GM23338 (cell line): Measurements from ENCODE around the gene SSB. TPM values are rescaled to one million over a fixed set of nuclear protein-coding genes. Genes with fewer than 3 reads are reported as not detected.

Experiments used
- ATAC-seq: fragments of 200-7000 bp; cut with Tn5 transposase; 3 replicates; pipeline ENCODE4 v1.9.1; 2020
- DNase-seq: peaks from one replicate; pipeline ENCODE4 v3.0.0-alpha.2; 2015; ENCODE audit warnings: low spot score
- H2AFZ ChIP-seq: fragments of 200-600 bp; sonication (generic); 2 replicates; pipeline ENCODE4 v1.8.0; 2016; ENCODE audit warnings: antibody characterized with exemption, mild to moderate bottlenecking, moderate library complexity
- H3F3A ChIP-seq: fragments of 200-600 bp; sonication (generic); replicated peaks from 2 replicates; pipeline ENCODE4 v1.8.0; 2017; ENCODE audit warnings: antibody characterized with exemption, mixed run types, low read depth
- H3K27ac ChIP-seq: fragments of 200-600 bp; sonication (generic); 2 replicates; pipeline ENCODE4 v1.6.1; 2016; ENCODE audit warnings: low read depth
- H3K27me3 ChIP-seq: fragments of 200-600 bp; sonication (generic); 2 replicates; pipeline ENCODE4 v1.8.0; 2016; ENCODE audit warnings: mild to moderate bottlenecking, mixed run types, moderate library complexity; ENCODE audit not compliant: insufficient read depth
- H3K36me3 ChIP-seq: fragments of 200-600 bp; sonication (generic); 2 replicates; pipeline ENCODE4 v1.8.0; 2016; ENCODE audit warnings: mild to moderate bottlenecking; ENCODE audit not compliant: insufficient read depth
- H3K4me1 ChIP-seq: fragments of 200-600 bp; sonication (generic); 2 replicates; pipeline ENCODE4 v1.8.0; 2016; ENCODE audit warnings: mild to moderate bottlenecking, moderate library complexity; ENCODE audit not compliant: insufficient read depth
- H3K4me2 ChIP-seq: fragments of 200-600 bp; sonication (generic); 2 replicates; pipeline ENCODE4 v1.7.1; 2017; ENCODE audit warnings: mixed run types
- H3K4me3 ChIP-seq: fragments of 200-600 bp; sonication (generic); 2 replicates; pipeline ENCODE4 v1.6.1; 2016; ENCODE audit warnings: mixed run types
- H3K79me2 ChIP-seq: fragments of 200-600 bp; sonication (generic); replicated peaks from 2 replicates; pipeline ENCODE4 v1.8.0; 2017; ENCODE audit warnings: mild to moderate bottlenecking; ENCODE audit not compliant: insufficient read depth
- H3K9me2 ChIP-seq: fragments of 200-600 bp; sonication (generic); 2 replicates; pipeline ENCODE4 v1.8.0; 2017; ENCODE audit not compliant: insufficient read depth
- H4K20me1 ChIP-seq: fragments of 200-600 bp; sonication (generic); replicated peaks from 2 replicates; pipeline ENCODE4 v1.8.0; 2017; ENCODE audit warnings: mild to moderate bottlenecking; ENCODE audit not compliant: insufficient read depth
- H3K27ac Mint-ChIP-seq: 2 replicates; pipeline ENCODE4 v1.8.0; 2020; ENCODE audit warnings: inconsistent platforms, mild to moderate bottlenecking, moderate library complexity, mixed read lengths
- H3K27me3 Mint-ChIP-seq: 3 replicates; pipeline ENCODE4 v1.8.0; 2022; ENCODE audit warnings: low read depth, mild to moderate bottlenecking, moderate library complexity, mixed read lengths, inconsistent platforms; ENCODE audit not compliant: insufficient read depth, poor library complexity
- H3K36me3 Mint-ChIP-seq: 3 replicates; pipeline ENCODE4 v1.8.0; 2021; ENCODE audit warnings: low read depth, mild to moderate bottlenecking, inconsistent platforms, moderate library complexity, mixed read lengths
- H3K4me1 Mint-ChIP-seq: 3 replicates; pipeline ENCODE4 v1.8.0; 2020; ENCODE audit warnings: mild to moderate bottlenecking, inconsistent platforms, mixed read lengths
- H3K4me3 Mint-ChIP-seq: 3 replicates; pipeline ENCODE4 v1.8.0; 2021; ENCODE audit warnings: moderate library complexity, mild to moderate bottlenecking, inconsistent platforms, mixed read lengths
- H3K9me3 Mint-ChIP-seq: 3 replicates; pipeline ENCODE4 v1.8.0; 2020; ENCODE audit warnings: moderate library complexity, mild to moderate bottlenecking, inconsistent platforms, mixed read lengths
- CREB1 ChIP-seq: fragments of 250-450 bp; sonication (Bioruptor Pico); IDR thresholded peaks from 2 replicates; pipeline ENCODE4 v1.5.0; 2020; ENCODE audit warnings: low read depth, mild to moderate bottlenecking, moderate library complexity
- EZH2 ChIP-seq: fragments of 200-600 bp; sonication (generic); IDR thresholded peaks from one replicate; pipeline ENCODE4 v1.8.0; 2017; ENCODE audit warnings: antibody characterized with exemption, mild to moderate bottlenecking, low read depth; ENCODE audit not compliant: unreplicated experiment
- EZH2phosphoT487 ChIP-seq: fragments of 200-600 bp; sonication (generic); IDR thresholded peaks from one replicate; pipeline ENCODE4 v1.8.1; 2018; ENCODE audit warnings: antibody characterized with exemption; ENCODE audit not compliant: unreplicated experiment
- JUNB ChIP-seq: IDR thresholded peaks from one replicate; pipeline ENCODE4 v1.6.1; 2016; ENCODE audit warnings: antibody characterized with exemption; ENCODE audit not compliant: unreplicated experiment
- NANOG ChIP-seq: IDR thresholded peaks from 2 replicates; pipeline ENCODE4 v1.6.1; 2016; ENCODE audit warnings: antibody characterized with exemption, borderline replicate concordance
- POLR2AphosphoS5 ChIP-seq: IDR thresholded peaks from 2 replicates; pipeline ENCODE4 v1.6.1; 2016; ENCODE audit warnings: antibody characterized with exemption, low read depth
- STAT1 ChIP-seq: IDR thresholded peaks from one replicate; pipeline ENCODE4 v1.6.1; 2016; ENCODE audit warnings: antibody characterized with exemption; ENCODE audit not compliant: unreplicated experiment
- ZNF114 ChIP-seq: fragments of 250-450 bp; sonication (Bioruptor Pico); IDR thresholded peaks from 2 replicates; pipeline ENCODE4 v1.5.0; 2020; ENCODE audit warnings: mild to moderate bottlenecking, moderate library complexity
- ZNF331 ChIP-seq: fragments of 250-450 bp; sonication (Bioruptor Pico); IDR thresholded peaks from 2 replicates; pipeline ENCODE4 v1.5.0; 2020; ENCODE audit warnings: low read depth, mild to moderate bottlenecking, moderate library complexity
- polyA plus RNA-seq: library from polyadenylated mRNA; unstranded; fragments of >200 nt; fragmentation: Nextera tagmentation; extraction: Ambion mirVana; gene quantifications from 2 replicates; pipeline ENCODE4 v1.2.1, GENCODE V29; 2016
- total RNA-seq: library from RNA; depleted of rRNA; stranded (reverse); fragments of >200 nt; shearing (Covaris generic); gene quantifications from 2 replicates; pipeline ENCODE4 v1.2.3, GENCODE V29; 2014
- TF ChIP-seq, protein P1 (sequence below): IDR thresholded peaks from one replicate; pipeline ENCODE4 v1.6.1; 2018; ENCODE audit warnings: antibody characterized with exemption; ENCODE audit not compliant: unreplicated experiment
- TF ChIP-seq, protein P2 (sequence below): IDR thresholded peaks from 2 replicates; pipeline ENCODE4 v1.6.1; 2016; ENCODE audit warnings: antibody characterized with exemption
- TF ChIP-seq, protein P3 (sequence below), 2 experiments: fragments of 200-600 bp in 1 of 2; sonication (generic) in 1 of 2; conservative IDR thresholded peaks; 2 replicates each; pipeline versions ENCODE4 v1.5.1 to v1.6.1; 2016 to 2017; ENCODE audit warnings: antibody characterized with exemption in 2 of 2, low read depth in 2 of 2, mild to moderate bottlenecking in 2 of 2, moderate library complexity in 1 of 2

The SSB gene
- total and polyA plus RNA-seq, 2 experiments from 2014 or later = 246 to 1,104 TPM

DNA sequence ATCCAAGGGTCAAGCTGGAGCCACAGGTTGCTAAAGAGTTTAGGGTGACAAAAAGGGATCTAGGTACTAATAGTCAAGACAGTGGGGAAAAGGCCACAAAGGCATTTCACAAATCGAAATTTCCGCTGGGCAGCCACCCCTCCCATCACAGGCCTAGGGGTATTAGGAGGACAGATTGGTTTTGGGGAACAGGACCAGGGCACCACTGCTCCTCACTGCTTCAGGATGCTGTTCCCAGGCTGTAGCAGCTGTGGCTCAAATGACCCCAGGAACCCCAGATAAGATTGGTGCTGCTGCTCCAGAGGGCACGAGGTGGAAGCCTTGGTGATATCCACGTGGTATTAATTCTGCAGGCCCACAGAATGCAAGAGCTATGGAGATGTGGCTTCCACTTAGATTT is 42.3 kb upstream of the SSB start:
- H3K27ac Mint-ChIP-seq = no peak overlapping the region
- no peak for DNase-seq
- Histone ChIP-seq H3K36me3 (peaks cover 2% of the 10 kb centered on the region; the same call in 1 of the 2 replicates), H3K27me3 (no peaks in the 10 kb centered on the region), H3K9me2 (no peaks in the 10 kb centered on the region), H4K20me1 (peaks cover 7% of the 10 kb centered on the region), H3F3A (no peaks in the 10 kb centered on the region), H3K4me1 (no peaks in the 10 kb centered on the region), H3K79me2 (no peaks in the 10 kb centered on the region), H3K27ac (no peak overlapping the region), H2AFZ (no peak overlapping the region), H3K4me3 (no peak overlapping the region), H3K4me2 (no peak overlapping the region)
- H3K9me3 Mint-ChIP-seq = peaks cover 17% of the 10 kb centered on the region
- TF ChIP-seq, protein P1, sequence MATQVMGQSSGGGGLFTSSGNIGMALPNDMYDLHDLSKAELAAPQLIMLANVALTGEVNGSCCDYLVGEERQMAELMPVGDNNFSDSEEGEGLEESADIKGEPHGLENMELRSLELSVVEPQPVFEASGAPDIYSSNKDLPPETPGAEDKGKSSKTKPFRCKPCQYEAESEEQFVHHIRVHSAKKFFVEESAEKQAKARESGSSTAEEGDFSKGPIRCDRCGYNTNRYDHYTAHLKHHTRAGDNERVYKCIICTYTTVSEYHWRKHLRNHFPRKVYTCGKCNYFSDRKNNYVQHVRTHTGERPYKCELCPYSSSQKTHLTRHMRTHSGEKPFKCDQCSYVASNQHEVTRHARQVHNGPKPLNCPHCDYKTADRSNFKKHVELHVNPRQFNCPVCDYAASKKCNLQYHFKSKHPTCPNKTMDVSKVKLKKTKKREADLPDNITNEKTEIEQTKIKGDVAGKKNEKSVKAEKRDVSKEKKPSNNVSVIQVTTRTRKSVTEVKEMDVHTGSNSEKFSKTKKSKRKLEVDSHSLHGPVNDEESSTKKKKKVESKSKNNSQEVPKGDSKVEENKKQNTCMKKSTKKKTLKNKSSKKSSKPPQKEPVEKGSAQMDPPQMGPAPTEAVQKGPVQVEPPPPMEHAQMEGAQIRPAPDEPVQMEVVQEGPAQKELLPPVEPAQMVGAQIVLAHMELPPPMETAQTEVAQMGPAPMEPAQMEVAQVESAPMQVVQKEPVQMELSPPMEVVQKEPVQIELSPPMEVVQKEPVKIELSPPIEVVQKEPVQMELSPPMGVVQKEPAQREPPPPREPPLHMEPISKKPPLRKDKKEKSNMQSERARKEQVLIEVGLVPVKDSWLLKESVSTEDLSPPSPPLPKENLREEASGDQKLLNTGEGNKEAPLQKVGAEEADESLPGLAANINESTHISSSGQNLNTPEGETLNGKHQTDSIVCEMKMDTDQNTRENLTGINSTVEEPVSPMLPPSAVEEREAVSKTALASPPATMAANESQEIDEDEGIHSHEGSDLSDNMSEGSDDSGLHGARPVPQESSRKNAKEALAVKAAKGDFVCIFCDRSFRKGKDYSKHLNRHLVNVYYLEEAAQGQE = no peak
- TF ChIP-seq STAT1 = no peak
- peaks cover 9% of the 10 kb centered on the region for H3K27me3 Mint-ChIP-seq
- H3K4me1 Mint-ChIP-seq = peaks cover 5% of the 10 kb centered on the region; the same call in 2 of the 3 replicates
- H3K4me3 Mint-ChIP-seq = no peak overlapping the region
- peaks cover 31% of the 10 kb centered on the region for H3K36me3 Mint-ChIP-seq
- no peak for ATAC-seq

DNA sequence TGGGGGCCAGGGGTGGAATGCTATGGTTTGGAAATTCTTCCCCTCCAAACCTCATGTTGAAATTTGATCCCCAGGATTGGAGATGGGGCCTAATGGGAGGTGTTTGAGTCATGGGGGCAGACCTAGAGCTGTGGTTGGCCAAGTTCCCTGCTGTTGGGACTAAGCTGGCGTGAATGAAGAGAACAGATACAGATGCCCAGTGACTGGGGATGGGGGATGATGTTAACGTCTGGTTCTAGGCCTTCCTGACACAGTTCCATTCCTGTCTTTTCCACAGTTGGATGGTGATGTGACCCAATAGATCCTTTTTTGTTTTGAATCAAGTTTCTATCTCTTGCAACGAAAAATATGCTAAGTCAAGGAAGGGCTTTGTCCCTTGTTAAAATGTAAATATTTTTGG is 41.3 kb upstream of the SSB start:
- no peak overlapping the region for H3K4me2 ChIP-seq
- H3K4me3 ChIP-seq = no peak overlapping the region
- H3K4me1 ChIP-seq = no peaks in the 10 kb centered on the region
- ATAC-seq (no peak; the same call in 2 of the 3 replicates), DNase-seq (no peak)
- peaks cover 17% of the 10 kb centered on the region for H3K9me3 Mint-ChIP-seq
- H3K36me3 Mint-ChIP-seq = peaks cover 31% of the 10 kb centered on the region
- no peaks in the 10 kb centered on the region for H3F3A ChIP-seq
- no peak overlapping the region for H3K27ac ChIP-seq
- H3K9me2 ChIP-seq = no peaks in the 10 kb centered on the region
- no peaks in the 10 kb centered on the region for H3K36me3 ChIP-seq
- no peaks in the 10 kb centered on the region for H3K27me3 ChIP-seq
- no peak overlapping the region for H2AFZ ChIP-seq
- H3K27ac Mint-ChIP-seq = no peak overlapping the region
- no peaks in the 10 kb centered on the region for H3K79me2 ChIP-seq
- peaks cover 5% of the 10 kb centered on the region; the same call in 2 of the 3 replicates for H3K4me1 Mint-ChIP-seq
- no peak overlapping the region for H3K4me3 Mint-ChIP-seq
- peaks cover 3% of the 10 kb centered on the region for H4K20me1 ChIP-seq
- H3K27me3 Mint-ChIP-seq = peaks cover 9% of the 10 kb centered on the region
- TF ChIP-seq ZNF331 (CRISPR knock-in tag) = no peak
- TF ChIP-seq JUNB = no peak
- no peak for TF ChIP-seq CREB1 (CRISPR knock-in tag)
- TF ChIP-seq, protein P2, sequence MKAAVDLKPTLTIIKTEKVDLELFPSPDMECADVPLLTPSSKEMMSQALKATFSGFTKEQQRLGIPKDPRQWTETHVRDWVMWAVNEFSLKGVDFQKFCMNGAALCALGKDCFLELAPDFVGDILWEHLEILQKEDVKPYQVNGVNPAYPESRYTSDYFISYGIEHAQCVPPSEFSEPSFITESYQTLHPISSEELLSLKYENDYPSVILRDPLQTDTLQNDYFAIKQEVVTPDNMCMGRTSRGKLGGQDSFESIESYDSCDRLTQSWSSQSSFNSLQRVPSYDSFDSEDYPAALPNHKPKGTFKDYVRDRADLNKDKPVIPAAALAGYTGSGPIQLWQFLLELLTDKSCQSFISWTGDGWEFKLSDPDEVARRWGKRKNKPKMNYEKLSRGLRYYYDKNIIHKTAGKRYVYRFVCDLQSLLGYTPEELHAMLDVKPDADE = no peak
- TF ChIP-seq, protein P1 = no peak
- TF ChIP-seq EZH2 = no peak
- no peak for TF ChIP-seq POLR2AphosphoS5
- no peak for TF ChIP-seq STAT1
- no peak for TF ChIP-seq EZH2phosphoT487
- no peak for TF ChIP-seq NANOG
- TF ChIP-seq, protein P3, sequence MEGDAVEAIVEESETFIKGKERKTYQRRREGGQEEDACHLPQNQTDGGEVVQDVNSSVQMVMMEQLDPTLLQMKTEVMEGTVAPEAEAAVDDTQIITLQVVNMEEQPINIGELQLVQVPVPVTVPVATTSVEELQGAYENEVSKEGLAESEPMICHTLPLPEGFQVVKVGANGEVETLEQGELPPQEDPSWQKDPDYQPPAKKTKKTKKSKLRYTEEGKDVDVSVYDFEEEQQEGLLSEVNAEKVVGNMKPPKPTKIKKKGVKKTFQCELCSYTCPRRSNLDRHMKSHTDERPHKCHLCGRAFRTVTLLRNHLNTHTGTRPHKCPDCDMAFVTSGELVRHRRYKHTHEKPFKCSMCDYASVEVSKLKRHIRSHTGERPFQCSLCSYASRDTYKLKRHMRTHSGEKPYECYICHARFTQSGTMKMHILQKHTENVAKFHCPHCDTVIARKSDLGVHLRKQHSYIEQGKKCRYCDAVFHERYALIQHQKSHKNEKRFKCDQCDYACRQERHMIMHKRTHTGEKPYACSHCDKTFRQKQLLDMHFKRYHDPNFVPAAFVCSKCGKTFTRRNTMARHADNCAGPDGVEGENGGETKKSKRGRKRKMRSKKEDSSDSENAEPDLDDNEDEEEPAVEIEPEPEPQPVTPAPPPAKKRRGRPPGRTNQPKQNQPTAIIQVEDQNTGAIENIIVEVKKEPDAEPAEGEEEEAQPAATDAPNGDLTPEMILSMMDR (conservative IDR thresholded peaks at IDR 0.05; ENCODE audit: low read depth in 2 of 2) = no peak
- no peak for TF ChIP-seq ZNF114 (CRISPR knock-in tag)
